GM12878 (cell line): Measurements from ENCODE around the gene MKRN1. TPM values are rescaled to one million over a fixed set of nuclear protein-coding genes. Genes with fewer than 3 reads are reported as not detected.

ENCODE experiments used
- ATAC-seq: fragments of 200-7000 bp; cut with Tn5 transposase; 3 replicates; pipeline ENCODE4 v1.9.1; 2020; ENCODE audit warnings: mild to moderate bottlenecking, moderate library complexity
- BruUV-seq: library from RNA; stranded (reverse); fragments of 400-500 nt; replicated peaks from 2 replicates; lab custom pipeline; 2021; lab: Mats Ljungman, UMichigan
- CTCF ChIA-PET: fragments of 300-600 bp; sonication (Branson Sonifier 250); formaldehyde crosslinking; extraction: SDS; loops from one replicate; lab custom pipeline; 2021; ENCODE audit warnings: inconsistent platforms; lab: Yijun Ruan, JAX
- POLR2A ChIA-PET: fragments of 350-600 bp; formaldehyde crosslinking; extraction: SDS; loops from one replicate; lab custom pipeline; 2021; ENCODE audit warnings: inconsistent platforms; lab: Charles Lee
- RAD21 ChIA-PET: fragments of 300-600 bp; sonication (Branson Sonifier 250); formaldehyde crosslinking; loops from one replicate; lab custom pipeline; 2023; ENCODE audit warnings: antibody characterized with exemption; ENCODE audit not compliant: unreplicated experiment; lab: Charles Lee
- SMC1A ChIA-PET: fragments of 300-600 bp; sonication (Branson Sonifier 250); formaldehyde crosslinking; loops from one replicate; lab custom pipeline; 2023; ENCODE audit not compliant: unreplicated experiment, uncharacterized antibody; lab: Charles Lee
- DNase-seq: peaks from one replicate; pipeline ENCODE4 v3.0.0-alpha.2; 2011; ENCODE audit warnings: low read depth, low spot score
- FAIRE-seq: peaks from 3 replicates; lab custom pipeline; 2011; peaks lifted over from hg19 to GRCh38; lab: Jason Lieb, UNC
- H2AFZ ChIP-seq: 2 replicates; pipeline ENCODE4 v1.6.0; 2011; ENCODE audit warnings: low read depth, low read length, control low read depth; ENCODE audit not compliant: control insufficient read depth
- H3K27ac ChIP-seq: 2 replicates; pipeline ENCODE4 v1.5.1; 2011; ENCODE audit warnings: control low read depth; ENCODE audit not compliant: control insufficient read depth, insufficient read depth
- H3K27me3 ChIP-seq, 2 experiments: replicated peaks in 1 of 2; 2 replicates each; pipeline versions ENCODE4 v1.6.0 to v1.6.1; 2011; ENCODE audit warnings: low read length in 1 of 2; ENCODE audit not compliant: control insufficient read depth in 2 of 2, insufficient read depth in 2 of 2
- H3K36me3 ChIP-seq, 2 experiments: 2 replicates each; pipeline ENCODE4 v1.5.1; 2011; ENCODE audit warnings: low read length in 1 of 2; ENCODE audit not compliant: control insufficient read depth in 2 of 2, insufficient read depth in 2 of 2
- H3K4me1 ChIP-seq: 2 replicates; pipeline ENCODE4 v1.6.1; 2011; ENCODE audit warnings: mild to moderate bottlenecking, low read length, moderate library complexity, mixed read lengths; ENCODE audit not compliant: control insufficient read depth, insufficient read depth
- H3K4me2 ChIP-seq: 2 replicates; pipeline ENCODE4 v1.6.0; 2011; ENCODE audit warnings: control low read depth; ENCODE audit not compliant: control insufficient read depth, insufficient read depth
- H3K4me3 ChIP-seq: fragments of 200-600 bp; sonication (generic); 2 replicates; pipeline ENCODE4 v1.5.1; 2016
- H3K79me2 ChIP-seq: 2 replicates; pipeline ENCODE4 v1.6.0; 2011; ENCODE audit warnings: low read length; ENCODE audit not compliant: control insufficient read depth, insufficient read depth
- H3K9ac ChIP-seq: 2 replicates; pipeline ENCODE4 v1.8.0; 2011; ENCODE audit warnings: low read length, control low read depth, mixed read lengths; ENCODE audit not compliant: control insufficient read depth, insufficient read depth
- H3K9me3 ChIP-seq: replicated peaks from 3 replicates; pipeline ENCODE4 v1.5.1; 2011; ENCODE audit warnings: mild to moderate bottlenecking, low read length; ENCODE audit not compliant: control insufficient read depth, insufficient read depth
- H4K20me1 ChIP-seq: 2 replicates; pipeline ENCODE4 v1.6.0; 2011; ENCODE audit not compliant: control insufficient read depth, insufficient read depth
- HCFC1 ChIP-seq: fragments of 150-350 bp; IDR thresholded peaks from 2 replicates; pipeline ENCODE4 v1.6.1; 2014; ENCODE audit warnings: low read length
- NBN ChIP-seq: fragments of 450-650 bp; IDR thresholded peaks from 2 replicates; pipeline ENCODE4 v1.6.1; 2016
- NFYB ChIP-seq: IDR thresholded peaks from 2 replicates; pipeline ENCODE4 v1.6.1; 2011; ENCODE audit warnings: low read depth, mild to moderate bottlenecking, low read length, improper control_type of control experiment, moderate library complexity; ENCODE audit not compliant: insufficient read depth
- ZNF384 ChIP-seq: IDR thresholded peaks from 2 replicates; pipeline ENCODE4 v1.6.1; 2012; ENCODE audit warnings: low read depth, mild to moderate bottlenecking, low read length, improper control_type of control experiment, borderline replicate concordance
- whole genome bisulfite sequencing: methylation state at CpG from one replicate; pipeline ENCODE4 v1.1.6; 2016; ENCODE audit warnings: low lambda C conversion rate; ENCODE audit not compliant: insufficient replicate concordance, insufficient coverage; ENCODE audit errors: missing lambda C conversion rate; 5-methylcytosine and 5-hydroxymethylcytosine counted together
- in situ Hi-C: fragments of 300-500 bp; cut with MboI; formaldehyde crosslinking; loops from 9 replicates; pipeline ENCODE4 v1.14.3; 2018; ENCODE audit warnings: mixed read lengths
- intact Hi-C: fragments of 100-400 bp; cut with micrococcal nuclease; formaldehyde crosslinking; loops from one replicate; pipeline ENCODE4 v1.14.2; 2022; ENCODE audit not compliant: unreplicated experiment
- polyA plus RNA-seq, 11 experiments: library from polyadenylated mRNA; depleted of rRNA in 4 of 11; unstranded in 6 of 11; stranded (reverse) in 5 of 11; fragments of >200 nt; fragmentation: Nextera tagmentation in 4 of 11; fragmentation: Illumina TruSeq in 1 of 11; extraction: Ambion mirVana in 4 of 11; extraction: Trizol in 1 of 11; gene quantifications; 1 replicate in 1 of 11; 2 replicates in 10 of 11; pipeline versions ENCODE4 v1.2.1 to v1.2.3, GENCODE V29; 2011 to 2016; ENCODE audit warnings: inconsistent platforms in 2 of 11, missing spikeins in 2 of 11, low read depth in 1 of 11
- total RNA-seq, 4 experiments: library from RNA; depleted of rRNA in 3 of 4; stranded (reverse); fragments of >200 nt in 3 of 4; fragmentation: Illumina TruSeq in 1 of 4; extraction: Trizol in 1 of 4; gene quantifications; 2 replicates each; pipeline versions ENCODE4 v1.2.1 to v1.2.3, GENCODE V29; 2013 to 2021

Gene MKRN1
- total and polyA plus RNA-seq, 10 of the 15 experiments (the other 5 are each of a cell fraction or from before 2014, with no cell fraction given): 19.1 to 61.3 (median 50.6) TPM

DNA sequence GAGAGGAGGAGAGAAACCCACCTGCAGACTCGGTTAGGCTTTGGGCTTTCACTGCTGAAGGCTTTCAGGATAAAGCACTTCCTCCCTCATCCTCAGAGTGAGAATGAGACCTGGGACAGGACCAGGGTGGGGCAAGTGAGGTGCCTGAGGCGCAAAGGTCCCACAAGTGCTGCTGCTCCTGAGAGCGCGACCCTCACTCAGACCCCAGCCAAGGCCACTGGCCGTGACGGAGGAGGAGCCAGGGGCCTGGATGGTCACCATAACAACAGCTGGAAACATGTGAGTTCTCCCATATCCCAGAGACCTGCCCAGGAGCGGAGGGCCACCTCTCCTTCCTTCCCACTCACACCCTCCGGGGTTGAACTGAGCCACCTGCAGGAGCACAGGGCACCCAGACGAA lies 46.9 kb upstream of the MKRN1 start:
- Histone ChIP-seq H3K79me2 (no peaks in the 10 kb centered on the region), H3K4me1 (no peaks in the 10 kb centered on the region), H3K27ac (no peak overlapping the region), H3K9me3 (no peaks in the 10 kb centered on the region), H3K4me3 (no peak overlapping the region), H3K4me2 (no peak overlapping the region), H4K20me1 (no peaks in the 10 kb centered on the region), H3K27me3 (no peaks in the 10 kb centered on the region), H3K9ac (no peak overlapping the region), H2AFZ (no peak overlapping the region), H3K36me3 (no peaks in the 10 kb centered on the region)
- intact Hi-C loops (no loop called here), in situ Hi-C loops (no loop called here)
- ATAC-seq (no peak), FAIRE-seq (no peak), DNase-seq (no peak)
- 66% methylated on average over 9 of the region's 9 CpGs for WGBS
- POLR2A ChIA-PET: no interaction called here
- BruUV-seq: no TSS peak
- RAD21 ChIA-PET: no interaction called here
- TF ChIP-seq HCFC1 (no peak), NBN (no peak)
- SMC1A ChIA-PET: no interaction called here
- CTCF ChIA-PET: no interaction called here

- Histone ChIP-seq H4K20me1 (no peaks in the 10 kb centered on the region), H3K79me2 (no peaks in the 10 kb centered on the region), H3K4me2 (no peak overlapping the region), H3K27ac (no peak overlapping the region), H2AFZ (no peak overlapping the region), H3K27me3 (no peaks in the 10 kb centered on the region), H3K36me3 (no peaks in the 10 kb centered on the region), H3K9ac (no peak overlapping the region), H3K9me3 (no peaks in the 10 kb centered on the region), H3K4me1 (no peaks in the 10 kb centered on the region), H3K4me3 (no peak overlapping the region)
- ATAC-seq (no peak), FAIRE-seq (no peak), DNase-seq (no peak)
- CTCF ChIA-PET: no interaction called here
- BruUV-seq: no TSS peak
- POLR2A ChIA-PET: no interaction called here
- SMC1A ChIA-PET: no interaction called here
- WGBS: 36% methylated on average over 10 of the region's 10 CpGs
- in situ Hi-C loops (no loop called here), intact Hi-C loops (no loop called here)
- RAD21 ChIA-PET: no interaction called here
- no peak for TF ChIP-seq NFYB
- no peak for TF ChIP-seq ZNF384
Measured at GRCh38 chr7:140525743-140526142, 46.4 kb upstream of the MKRN1 start.
